Head of caudate nucleus (tissue), 42 donors: Measurements from ENCODE around the gene LHX4.

Experiments used
- DNase-seq, 42 donors: peaks; one replicate each; pipeline versions ENCODE4 v3.0.0 to v3.0.0-alpha.2; 2020 to 2021; ENCODE audit warnings: mixed read lengths in 7 of 42
- intact Hi-C: fragments of 100-400 bp; cut with DNase I; formaldehyde crosslinking; loops from one replicate; pipeline ENCODE4 v1.15.0; 2022

LHX4 gene

GRCh38 chr1:180218806-180219765 lies 11.0 kb upstream of the LHX4 start:
- intact Hi-C loops: no loop called here
- DNase-seq: no peak

- DNase-seq: no peak
- intact Hi-C loops: no loop called here
Measured at GRCh38 chr1:180219776-180220175, 10.3 kb upstream of the LHX4 start.

GRCh38 chr1:180221462-180221861 lies 8.6 kb upstream of the LHX4 start:
- intact Hi-C loops: no loop called here
- DNase-seq: no peak

GRCh38 chr1:180224902-180225301 lies 5.2 kb upstream of the LHX4 start:
- intact Hi-C loops: no loop called here
- no peak for DNase-seq

- intact Hi-C loops: no loop called here
- no peak for DNase-seq
Measured at GRCh38 chr1:180225403-180225802, 4.7 kb upstream of the LHX4 start.

GRCh38 chr1:180227861-180228647 lies 2.0 kb upstream of the LHX4 start:
- DNase-seq: peak in 1 of 42 donors; percentile 11

GRCh38 chr1:180228648-180229482 lies 1.2 kb upstream of the LHX4 start:
- intact Hi-C loops: no loop called here
- no peak for DNase-seq

More at GRCh38 chr1:180227861-180228647, 2.0 kb upstream of the LHX4 start:
- intact Hi-C loops: no loop called here

- intact Hi-C loops: no loop called here
- no peak for DNase-seq
Measured at GRCh38 chr1:180230416-180230790, 339 bp downstream of the LHX4 start.

- intact Hi-C loops: no loop called here
- DNase-seq: peak in 16 of 42 donors; percentile 2 to 55 (median 31)
Measured at GRCh38 chr1:180230791-180231505, 884 bp downstream of the LHX4 start.

- no peak for DNase-seq
- intact Hi-C loops: no loop called here
Measured at GRCh38 chr1:180231506-180231921, 1.4 kb downstream of the LHX4 start.

- intact Hi-C loops: no loop called here
- DNase-seq: no peak
Measured at GRCh38 chr1:180231936-180232335, 1.9 kb downstream of the LHX4 start.

- DNase-seq: no peak
- intact Hi-C loops: no loop called here
Measured at GRCh38 chr1:180232521-180233043, 2.5 kb downstream of the LHX4 start.

- intact Hi-C loops: no loop called here
- no peak for DNase-seq
Measured at GRCh38 chr1:180233191-180234011, 3.3 kb downstream of the LHX4 start.

- intact Hi-C loops: no loop called here
- DNase-seq: no peak
Measured at GRCh38 chr1:180234369-180235076, 4.5 kb downstream of the LHX4 start.

GRCh38 chr1:180235077-180235501 lies 5.0 kb downstream of the LHX4 start:
- intact Hi-C loops: no loop called here
- no peak for DNase-seq

GRCh38 chr1:180235502-180236239 lies 5.6 kb downstream of the LHX4 start:
- DNase-seq: no peak
- intact Hi-C loops: no loop called here
